Naive thymus-derived CD4-positive, alpha-beta T cell (primary cell): ENCODE results near the gene IRAK1. TPM values are rescaled to one million over a fixed set of nuclear protein-coding genes. Genes with fewer than 3 reads are reported as not detected.

Experiments used
- ATAC-seq: fragments of 150-1000 bp; cut with Tn5 transposase; 2 replicates; pipeline ENCODE4 v1.10.0; 2021; ENCODE audit warnings: mild to moderate bottlenecking, moderate library complexity
- CTCF ChIA-PET: fragments of 350-600 bp; sonication (Branson Sonifier 250); formaldehyde crosslinking; loops from one replicate; lab custom pipeline; 2021; ENCODE audit warnings: antibody characterized with exemption; lab: Charles Lee
- POLR2A ChIA-PET: fragments of 350-600 bp; sonication (Branson Sonifier 250); formaldehyde crosslinking; loops from one replicate; lab custom pipeline; 2021; ENCODE audit warnings: antibody characterized with exemption, inconsistent platforms; lab: Charles Lee
- DNase-seq, 9 donors: peaks; one replicate each; pipeline versions ENCODE4 v3.0.0 to v3.0.0-alpha.2; 2020 to 2022; ENCODE audit warnings: mixed read lengths in 1 of 9
- H3K27ac ChIP-seq: one replicate; pipeline ENCODE4 v1.7.0; 2013; ENCODE audit warnings: mild to moderate bottlenecking, low read depth, low read length, moderate library complexity
- H3K27me3 ChIP-seq, 2 donors: one replicate each; pipeline ENCODE4 v1.7.0; 2013; ENCODE audit warnings: low read length in 2 of 2, mild to moderate bottlenecking in 2 of 2, moderate library complexity in 2 of 2; ENCODE audit not compliant: control insufficient read depth in 2 of 2, insufficient read depth in 2 of 2
- H3K36me3 ChIP-seq, 3 experiments: 1 replicate in 2 of 3; 2 replicates in 1 of 3; pipeline ENCODE4 v1.7.0; 2013; ENCODE audit warnings: low read length in 3 of 3, mild to moderate bottlenecking in 3 of 3, moderate library complexity in 1 of 3; ENCODE audit not compliant: insufficient read depth in 3 of 3, control insufficient read depth in 2 of 3
- H3K4me1 ChIP-seq, 2 donors: one replicate each; pipeline ENCODE4 v1.7.0; 2013; ENCODE audit warnings: low read length in 2 of 2, mild to moderate bottlenecking in 2 of 2, moderate library complexity in 1 of 2; ENCODE audit not compliant: control insufficient read depth in 2 of 2, insufficient read depth in 2 of 2
- H3K4me3 ChIP-seq: 2 replicates; pipeline ENCODE4 v1.7.0; 2013; ENCODE audit warnings: mild to moderate bottlenecking, low read length
- H3K9me3 ChIP-seq, 3 experiments: 1 replicate in 2 of 3; 2 replicates in 1 of 3; pipeline ENCODE4 v1.7.0; 2013; ENCODE audit warnings: low read length in 3 of 3; ENCODE audit not compliant: control insufficient read depth in 2 of 3
- H3K27ac Mint-ChIP-seq, 9 donors: one replicate each; pipeline ENCODE4 v1.8.0; 2020 to 2022; ENCODE audit warnings: mixed read lengths in 9 of 9, mild to moderate bottlenecking in 8 of 9, moderate library complexity in 5 of 9, inconsistent platforms in 2 of 9
- H3K27me3 Mint-ChIP-seq, 5 donors: one replicate each; pipeline ENCODE4 v1.8.0; 2021 to 2022; ENCODE audit warnings: mixed read lengths in 5 of 5, mild to moderate bottlenecking in 1 of 5
- H3K36me3 Mint-ChIP-seq, 5 donors: one replicate each; pipeline ENCODE4 v1.8.0; 2020 to 2022; ENCODE audit warnings: mixed read lengths in 5 of 5, mild to moderate bottlenecking in 3 of 5, inconsistent platforms in 1 of 5
- H3K4me1 Mint-ChIP-seq, 7 donors: one replicate each; pipeline ENCODE4 v1.8.0; 2020 to 2022; ENCODE audit warnings: mixed read lengths in 7 of 7, mild to moderate bottlenecking in 3 of 7, inconsistent platforms in 1 of 7
- H3K4me3 Mint-ChIP-seq, 10 donors: one replicate each; pipeline ENCODE4 v1.8.0; 2020 to 2022; ENCODE audit warnings: mild to moderate bottlenecking in 10 of 10, mixed read lengths in 10 of 10, moderate library complexity in 6 of 10, inconsistent platforms in 2 of 10
- H3K9me3 Mint-ChIP-seq, 11 donors: one replicate each; pipeline ENCODE4 v1.8.0; 2020 to 2022; ENCODE audit warnings: mixed read lengths in 11 of 11, mild to moderate bottlenecking in 4 of 11, inconsistent platforms in 1 of 11, moderate library complexity in 1 of 11
- intact Hi-C, 2 donors: fragments of 100-400 bp; cut with micrococcal nuclease; formaldehyde crosslinking; loops; one replicate each; pipeline ENCODE4 v1.15.1; 2023
- polyA plus RNA-seq, 2 donors: library from polyadenylated mRNA; unstranded; fragments of 300-500 nt; fragmentation: Illumina TruSeq; gene quantifications; one replicate each; pipeline ENCODE4 v1.2.3, GENCODE V29; 2021
- total RNA-seq, 6 experiments: library from RNA in 5 of 6; stranded (reverse) in 5 of 6; gene quantifications; 1 replicate in 5 of 6; 2 replicates in 1 of 6; pipeline ENCODE4 v1.2.3 and lab custom pipeline; 2021 to 2026

The IRAK1 gene
- total and polyA plus RNA-seq, 7 experiments from 2014 or later: 20.0 to 120 (median 57.5) TPM

DNA sequence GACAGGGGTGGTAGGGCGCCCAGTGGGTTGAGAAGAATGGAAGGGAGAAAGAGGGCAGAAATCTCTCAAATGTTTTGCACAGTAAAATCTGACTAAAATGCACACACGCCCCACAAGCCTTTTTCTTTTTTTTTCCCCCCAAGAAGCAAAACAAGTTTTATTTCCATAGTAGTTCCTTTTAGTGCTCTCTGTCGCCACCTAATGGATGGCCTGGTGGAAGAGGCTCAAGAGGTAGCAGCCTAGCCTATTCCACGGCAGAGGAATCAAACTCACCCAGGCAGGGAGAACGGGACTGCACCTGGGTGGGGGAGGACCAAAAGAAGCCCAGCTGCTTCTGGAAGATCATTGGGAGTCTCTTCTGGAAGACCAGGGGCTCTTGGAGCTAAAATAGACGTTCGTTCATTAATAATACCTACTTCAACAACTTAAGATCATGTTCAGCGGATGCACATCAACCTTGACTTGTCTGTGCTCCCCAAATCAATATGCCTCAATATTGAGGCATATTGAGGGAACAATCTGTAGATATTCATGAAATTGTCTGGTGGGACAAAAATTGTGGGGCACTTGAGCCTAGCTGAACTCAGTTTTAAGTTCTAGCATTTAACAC, 31.6 kb upstream of the IRAK1 start:
- Mint-ChIP-seq H3K4me1 (peaks cover 30 to 56% (median 47%) of the 10 kb centered on the region in 7 donors), H3K9me3 (peaks cover 0 to 1% (median 0%) of the 10 kb centered on the region in 11 donors), H3K27me3 (no peaks in the 10 kb centered on the region), H3K27ac (peak overlapping the region in 8 of 9 donors; percentile 20 to 84 (median 49)), H3K4me3 (peak overlapping the region in 5 of 10 donors; percentile 21 to 45 (median 30)), H3K36me3 (peaks cover 0 to 27% (median 11%) of the 10 kb centered on the region in 5 donors)
- peak overlapping the region; percentile 11 for H3K27ac ChIP-seq
- H3K9me3 ChIP-seq: no peaks in the 10 kb centered on the region
- intact Hi-C loops: loop anchor here (1.0 to 10.0 kb wide), 5 partner anchors 38 to 287 kb away; partner anchors contain the start of genes ARHGAP4 (in 1 of the 2) and PLXNB3 (in 1 of the 2)
- H3K4me1 ChIP-seq: no peaks in the 10 kb centered on the region
- no peaks in the 10 kb centered on the region for H3K27me3 ChIP-seq
- ChIA-PET CTCF (interaction anchor here (0.7 kb wide), 1 partner anchor 41 kb away, joined by 3 read pairs; no protein-coding TSS in a partner anchor), POLR2A (no interaction called here)
- DNase-seq: peak; percentile 33 to 76 (median 66)
- H3K4me3 ChIP-seq: no peak overlapping the region
- ATAC-seq: peak; percentile 87
- peaks cover 0 to 49% (median 7%) of the 10 kb centered on the region in 3 experiments for H3K36me3 ChIP-seq

GRCh38 chrX:154050113-154050495, 30.4 kb upstream of the IRAK1 start:
- Mint-ChIP-seq H3K27ac (peak overlapping the region in 6 of 9 donors; percentile 25 to 86 (median 56)), H3K9me3 (peaks cover 0 to 1% (median 0%) of the 10 kb centered on the region in 11 donors), H3K4me1 (peaks cover 30 to 52% (median 46%) of the 10 kb centered on the region in 7 donors), H3K27me3 (no peaks in the 10 kb centered on the region), H3K36me3 (peaks cover 0 to 31% (median 11%) of the 10 kb centered on the region in 5 donors), H3K4me3 (no peak overlapping the region)
- Histone ChIP-seq H3K36me3 (peaks cover 0 to 49% (median 7%) of the 10 kb centered on the region in 3 experiments), H3K4me3 (no peak overlapping the region), H3K9me3 (no peaks in the 10 kb centered on the region), H3K27me3 (no peaks in the 10 kb centered on the region), H3K27ac (no peak overlapping the region), H3K4me1 (no peaks in the 10 kb centered on the region)
- intact Hi-C loops: loop anchor here (2.0 to 10.0 kb wide), 3 partner anchors 37 to 285 kb away; partner anchors contain the start of genes ARHGAP4 (in 1 of the 2) and PLXNB3 (in 1 of the 2)
- POLR2A ChIA-PET: no interaction called here
- CTCF ChIA-PET: interaction anchor here (0.5 kb wide), 1 partner anchor 73 kb away, joined by 3 read pairs; no protein-coding TSS in a partner anchor
- DNase-seq (no peak), ATAC-seq (no peak)

DNA sequence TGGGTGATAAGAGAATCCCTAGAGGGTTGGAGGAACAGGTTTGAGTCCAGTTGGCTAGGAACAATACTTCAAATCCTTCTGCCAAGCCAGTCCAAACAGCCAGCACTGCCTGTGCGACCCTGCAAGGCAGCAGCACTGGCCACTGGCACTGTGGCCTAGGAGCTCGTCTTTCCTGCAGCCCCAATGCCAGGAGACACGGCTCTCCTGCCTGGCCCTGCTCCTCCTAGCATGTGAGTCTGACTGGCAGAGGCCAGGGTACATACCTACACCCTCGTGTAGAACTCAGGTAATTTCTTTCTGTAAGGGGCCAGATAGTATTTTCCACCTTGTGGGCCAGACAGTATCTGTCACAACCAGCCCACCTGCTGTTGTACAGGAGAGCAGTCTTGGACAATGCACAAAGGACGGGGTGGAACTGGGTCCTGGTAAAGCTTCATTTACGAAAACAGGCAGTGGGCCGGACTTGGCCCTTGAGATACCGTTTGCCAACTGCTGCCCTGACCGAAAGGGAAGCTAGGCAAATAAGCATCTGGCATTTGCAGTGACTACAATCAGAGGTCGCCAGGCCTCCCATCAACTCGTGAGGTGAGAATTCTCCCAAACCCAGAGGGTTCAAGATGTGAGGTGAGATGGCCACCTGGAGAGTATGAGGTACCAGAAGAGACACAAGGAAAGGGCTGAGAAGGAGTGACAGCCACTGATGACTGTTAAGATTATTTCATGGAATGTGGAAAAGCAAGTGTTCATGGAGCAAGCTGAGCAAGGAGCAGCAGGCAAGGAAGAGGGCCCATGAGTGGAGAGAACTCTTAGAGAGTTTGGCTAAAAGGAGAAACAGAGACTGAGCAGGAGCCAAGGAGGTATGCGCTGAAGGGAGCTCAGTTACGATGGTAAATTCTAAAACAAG, 29.8 kb upstream of the IRAK1 start:
- intact Hi-C loops: loop anchor here (2.0 to 10.0 kb wide), 3 partner anchors 37 to 285 kb away; partner anchors contain the start of genes ARHGAP4 (in 1 of the 2) and PLXNB3 (in 1 of the 2)
- ATAC-seq (no peak), DNase-seq (no peak)
- peak overlapping the region in 7 of 9 donors; percentile 6 to 86 (median 39) for H3K27ac Mint-ChIP-seq
- H3K36me3 Mint-ChIP-seq: peaks cover 0 to 31% (median 11%) of the 10 kb centered on the region in 5 donors
- Histone ChIP-seq H3K4me1 (no peaks in the 10 kb centered on the region), H3K4me3 (no peak overlapping the region), H3K27ac (no peak overlapping the region), H3K9me3 (no peaks in the 10 kb centered on the region), H3K27me3 (no peaks in the 10 kb centered on the region), H3K36me3 (peaks cover 0 to 49% (median 7%) of the 10 kb centered on the region in 3 experiments)
- H3K9me3 Mint-ChIP-seq: peaks cover 0 to 1% (median 0%) of the 10 kb centered on the region in 11 donors
- peaks cover 30 to 55% (median 50%) of the 10 kb centered on the region in 7 donors for H3K4me1 Mint-ChIP-seq
- no peaks in the 10 kb centered on the region for H3K27me3 Mint-ChIP-seq
- POLR2A ChIA-PET: interaction anchor here (0.8 kb wide), 1 partner anchor 29 kb away, joined by 4 read pairs; no protein-coding TSS in a partner anchor
- no peak overlapping the region for H3K4me3 Mint-ChIP-seq
- CTCF ChIA-PET: interaction anchor here (0.5 kb wide), 1 partner anchor 73 kb away, joined by 3 read pairs; no protein-coding TSS in a partner anchor

DNA sequence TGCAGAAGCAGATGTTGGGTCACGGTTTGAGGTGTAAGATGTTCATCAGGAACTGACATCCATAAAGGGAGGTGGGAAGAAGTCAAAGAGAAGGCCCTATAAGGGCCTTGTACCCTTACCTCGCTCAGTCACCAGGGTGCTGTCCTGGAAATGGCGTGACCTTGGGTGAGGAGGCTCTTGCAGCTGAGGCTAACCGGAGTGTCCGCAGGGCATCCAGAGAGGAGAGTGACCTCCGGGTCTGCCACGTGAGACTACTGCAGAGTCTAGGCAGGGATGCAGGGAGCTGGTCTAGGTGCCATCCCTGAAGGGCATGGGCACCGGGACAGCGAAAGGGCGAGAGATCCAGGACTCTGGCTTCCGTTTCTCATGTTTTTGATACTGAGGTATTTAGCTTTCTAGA, 28.7 kb upstream of the IRAK1 start:
- Histone ChIP-seq H3K4me3 (no peak overlapping the region), H3K27ac (no peak overlapping the region), H3K9me3 (no peaks in the 10 kb centered on the region), H3K36me3 (peaks cover 0 to 47% (median 7%) of the 10 kb centered on the region in 3 experiments), H3K4me1 (no peaks in the 10 kb centered on the region), H3K27me3 (no peaks in the 10 kb centered on the region)
- ATAC-seq: no peak
- peak overlapping the region in 2 of 9 donors; percentile 4 to 47 for H3K27ac Mint-ChIP-seq
- H3K27me3 Mint-ChIP-seq: no peaks in the 10 kb centered on the region
- no peak for DNase-seq
- intact Hi-C loops: no loop called here
- H3K36me3 Mint-ChIP-seq: peaks cover 0 to 31% (median 11%) of the 10 kb centered on the region in 5 donors
- peaks cover 30 to 60% (median 51%) of the 10 kb centered on the region in 7 donors for H3K4me1 Mint-ChIP-seq
- peak overlapping the region in 1 of 10 donors; percentile 28 for H3K4me3 Mint-ChIP-seq
- POLR2A ChIA-PET: interaction anchor here (0.8 kb wide), 1 partner anchor 28 kb away, joined by 4 read pairs; no protein-coding TSS in a partner anchor
- CTCF ChIA-PET: interaction anchor here (2.5 kb wide), 1 partner anchor 35 kb away, joined by 5 read pairs; no protein-coding TSS in a partner anchor
- peaks cover 0 to 1% (median 0%) of the 10 kb centered on the region in 11 donors for H3K9me3 Mint-ChIP-seq

- Histone ChIP-seq H3K36me3 (peaks cover 0 to 41% (median 7%) of the 10 kb centered on the region in 3 experiments), H3K4me1 (no peaks in the 10 kb centered on the region), H3K9me3 (no peaks in the 10 kb centered on the region), H3K27me3 (no peaks in the 10 kb centered on the region), H3K4me3 (no peak overlapping the region), H3K27ac (no peak overlapping the region)
- CTCF ChIA-PET: interaction anchor here (2.5 kb wide), 1 partner anchor 33 kb away, joined by 5 read pairs; no protein-coding TSS in a partner anchor
- intact Hi-C loops: no loop called here
- Mint-ChIP-seq H3K27me3 (no peaks in the 10 kb centered on the region), H3K36me3 (peaks cover 0 to 30% (median 11%) of the 10 kb centered on the region in 5 donors), H3K4me3 (peak overlapping the region in 1 of 10 donors; percentile 11), H3K27ac (peak overlapping the region in 8 of 9 donors; percentile 6 to 67 (median 22)), H3K9me3 (peaks cover 0 to 1% (median 0%) of the 10 kb centered on the region in 11 donors), H3K4me1 (peaks cover 30 to 63% (median 56%) of the 10 kb centered on the region in 7 donors)
- ATAC-seq (no peak), DNase-seq (no peak)
- POLR2A ChIA-PET: no interaction called here
Observed at GRCh38 chrX:154046940-154047610, 27.4 kb upstream of the IRAK1 start.
